ENCODE measurements around the gene CUX1. TPM values are rescaled to one million over a fixed set of nuclear protein-coding genes. Genes with fewer than 3 reads are reported as not detected.

CUX1 gene
- total RNA-seq, 1 experiment from 2014 or later: 39.6 TPM

DNA sequence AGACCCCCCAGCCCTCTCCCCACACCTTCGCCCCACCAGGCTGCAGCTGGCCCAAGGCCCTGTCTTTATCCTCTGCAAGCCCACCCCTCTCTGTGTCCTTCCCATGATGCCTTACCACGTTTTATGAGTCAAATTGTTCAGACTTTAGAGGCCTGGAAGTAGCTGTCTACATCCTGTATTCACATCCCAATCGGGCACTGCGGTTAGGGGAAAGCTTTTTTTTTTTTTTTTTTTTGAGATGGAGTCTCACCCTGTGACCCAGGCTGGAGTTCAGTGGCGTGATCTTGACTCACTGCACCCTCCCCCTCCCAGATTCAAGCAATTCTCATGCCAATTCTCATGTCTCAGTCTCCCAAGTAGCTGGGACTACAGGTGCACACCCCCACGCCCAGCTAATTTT, 347.7 kb downstream of the CUX1 start:
- intact Hi-C loops (cut with micrococcal nuclease): no loop called here
- CTCF ChIA-PET: no interaction called here

DNA sequence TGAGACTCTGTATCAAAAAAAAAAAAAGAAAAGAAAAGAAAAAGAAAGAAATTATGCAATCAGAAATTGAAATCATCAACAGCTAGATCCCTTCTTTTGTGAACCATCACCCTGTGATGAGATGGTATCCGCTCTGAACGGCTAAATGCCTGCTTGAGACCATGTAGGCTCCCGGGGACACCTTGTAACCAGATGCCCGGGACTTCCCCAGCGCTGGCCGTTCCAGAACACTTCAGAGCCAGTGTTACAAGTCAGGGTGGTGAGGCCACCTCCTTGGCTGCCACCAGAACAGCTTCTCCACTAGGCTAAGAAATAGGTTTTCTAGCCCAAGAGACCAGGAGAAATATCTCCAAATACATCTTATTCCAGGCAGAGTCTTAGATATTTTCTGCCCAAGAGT, 349.8 kb downstream of the CUX1 start:
- Histone ChIP-seq H3K9me2 (replicated peaks; ENCODE audit: low read length) (no peaks in the 10 kb centered on the region), H3K4me3 (ENCODE audit: low read length) (no peak overlapping the region), H4K20me1 (ENCODE audit: low read length) (no peaks in the 10 kb centered on the region), H3K4me1 (ENCODE audit: insufficient read depth, low read length) (no peaks in the 10 kb centered on the region), H3K9ac (ENCODE audit: low read length) (no peak overlapping the region), H3K27me3 (ENCODE audit: low read length) (no peaks in the 10 kb centered on the region), H3F3A (ENCODE audit: low read length, unreplicated experiment) (no peaks in the 10 kb centered on the region), H3K4me2 (ENCODE audit: low read length) (no peak overlapping the region), H2AFZ (ENCODE audit: low read length) (no peak overlapping the region), H3K79me2 (ENCODE audit: low read length) (no peaks in the 10 kb centered on the region), H3K9me3 (ENCODE audit: low read length) (no peaks in the 10 kb centered on the region), H3K27ac (ENCODE audit: low read length) (no peak overlapping the region), H3K36me3 (ENCODE audit: low read depth, low read length) (no peaks in the 10 kb centered on the region)
- intact Hi-C loops (cut with micrococcal nuclease): no loop called here
- DNase-seq (no peak), ATAC-seq (no peak)
- ChIA-PET POLR2A (ENCODE audit: unreplicated experiment) (no interaction called here), CTCF (no interaction called here)
- BruUV-seq (replicated peaks): no TSS peak
- TF ChIP-seq, protein P1, sequence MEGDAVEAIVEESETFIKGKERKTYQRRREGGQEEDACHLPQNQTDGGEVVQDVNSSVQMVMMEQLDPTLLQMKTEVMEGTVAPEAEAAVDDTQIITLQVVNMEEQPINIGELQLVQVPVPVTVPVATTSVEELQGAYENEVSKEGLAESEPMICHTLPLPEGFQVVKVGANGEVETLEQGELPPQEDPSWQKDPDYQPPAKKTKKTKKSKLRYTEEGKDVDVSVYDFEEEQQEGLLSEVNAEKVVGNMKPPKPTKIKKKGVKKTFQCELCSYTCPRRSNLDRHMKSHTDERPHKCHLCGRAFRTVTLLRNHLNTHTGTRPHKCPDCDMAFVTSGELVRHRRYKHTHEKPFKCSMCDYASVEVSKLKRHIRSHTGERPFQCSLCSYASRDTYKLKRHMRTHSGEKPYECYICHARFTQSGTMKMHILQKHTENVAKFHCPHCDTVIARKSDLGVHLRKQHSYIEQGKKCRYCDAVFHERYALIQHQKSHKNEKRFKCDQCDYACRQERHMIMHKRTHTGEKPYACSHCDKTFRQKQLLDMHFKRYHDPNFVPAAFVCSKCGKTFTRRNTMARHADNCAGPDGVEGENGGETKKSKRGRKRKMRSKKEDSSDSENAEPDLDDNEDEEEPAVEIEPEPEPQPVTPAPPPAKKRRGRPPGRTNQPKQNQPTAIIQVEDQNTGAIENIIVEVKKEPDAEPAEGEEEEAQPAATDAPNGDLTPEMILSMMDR (conservative IDR thresholded peaks at IDR 0.05; ENCODE audit: low read depth, low read length): no peak
- TF ChIP-seq EZH2phosphoT487 (IDR thresholded peaks at IDR 0.05; ENCODE audit: borderline replicate concordance, low read length) (no peak), EZH2 (IDR thresholded peaks at IDR 0.05; ENCODE audit: low read length, unreplicated experiment) (no peak)

More for the DNA sequence above, 347.7 kb downstream of the CUX1 start:
- BruUV-seq (replicated peaks): no TSS peak
- no peaks in the 10 kb centered on the region for H3K36me3 ChIP-seq (ENCODE audit: low read depth, low read length)
- no peak for ATAC-seq
- H3K79me2 ChIP-seq (ENCODE audit: low read length): no peaks in the 10 kb centered on the region
- no peak overlapping the region for H3K4me3 ChIP-seq (ENCODE audit: low read length)
- H3K27ac ChIP-seq (ENCODE audit: low read length): no peak overlapping the region
- H3K27me3 ChIP-seq (ENCODE audit: low read length): no peaks in the 10 kb centered on the region
- no peak for DNase-seq
- no peaks in the 10 kb centered on the region for H3F3A ChIP-seq (ENCODE audit: low read length, unreplicated experiment)
- H3K9ac ChIP-seq (ENCODE audit: low read length): no peak overlapping the region
- POLR2A ChIA-PET (ENCODE audit: unreplicated experiment): no interaction called here
- no peaks in the 10 kb centered on the region for H3K4me1 ChIP-seq (ENCODE audit: insufficient read depth, low read length)
- no peaks in the 10 kb centered on the region for H3K9me2 ChIP-seq (replicated peaks; ENCODE audit: low read length)
- no peaks in the 10 kb centered on the region for H3K9me3 ChIP-seq (ENCODE audit: low read length)
- no peak overlapping the region for H3K4me2 ChIP-seq (ENCODE audit: low read length)
- H2AFZ ChIP-seq (ENCODE audit: low read length): no peak overlapping the region
- TF ChIP-seq, protein P1 (conservative IDR thresholded peaks at IDR 0.05; ENCODE audit: low read depth, low read length): no peak
- TF ChIP-seq EZH2phosphoT487 (IDR thresholded peaks at IDR 0.05; ENCODE audit: borderline replicate concordance, low read length) (no peak), EZH2 (IDR thresholded peaks at IDR 0.05; ENCODE audit: low read length, unreplicated experiment) (no peak)
- no peaks in the 10 kb centered on the region for H4K20me1 ChIP-seq (ENCODE audit: low read length)

DNA sequence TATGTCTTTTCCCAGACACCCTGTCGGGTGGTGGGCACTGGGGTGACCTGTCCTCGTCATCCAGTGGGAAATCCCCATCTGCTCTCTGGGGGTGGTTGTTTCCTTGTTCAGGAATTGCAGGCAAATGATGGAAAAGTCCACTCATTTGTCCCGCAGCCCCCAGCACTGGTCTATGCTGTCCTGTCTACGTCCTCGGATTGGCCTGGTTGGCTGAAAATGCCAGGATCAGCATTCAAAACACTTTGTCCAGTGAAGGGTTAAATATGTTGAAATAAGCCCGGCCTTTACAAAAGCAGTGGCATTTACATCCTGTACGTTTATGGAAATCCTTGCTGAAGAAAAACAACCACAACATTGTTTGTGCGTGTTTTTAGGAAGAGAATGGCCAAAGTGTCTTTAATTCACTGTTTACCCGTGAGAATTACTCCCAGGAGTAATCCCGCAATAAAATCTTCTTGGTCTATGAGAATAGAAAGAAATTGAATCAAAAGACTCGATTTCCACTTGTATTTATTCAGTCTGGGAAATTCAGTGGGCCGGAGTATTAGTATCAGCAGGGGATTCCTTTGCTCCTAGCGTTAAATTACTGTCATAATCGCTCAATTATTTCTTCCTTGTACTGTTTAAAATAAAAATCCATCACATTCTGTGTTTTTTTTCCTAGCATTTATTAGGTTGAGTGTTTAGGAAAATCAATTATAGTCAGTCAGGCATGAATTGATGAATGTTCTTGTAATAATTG, 352.4 kb downstream of the CUX1 start:
- no peak overlapping the region for H3K4me3 ChIP-seq (ENCODE audit: low read length)
- no peak overlapping the region for H3K9ac ChIP-seq (ENCODE audit: low read length)
- no peak overlapping the region for H2AFZ ChIP-seq (ENCODE audit: low read length)
- H3K4me1 ChIP-seq (ENCODE audit: insufficient read depth, low read length): no peaks in the 10 kb centered on the region
- intact Hi-C loops (cut with micrococcal nuclease): no loop called here
- H3K9me2 ChIP-seq (replicated peaks; ENCODE audit: low read length): no peaks in the 10 kb centered on the region
- CTCF ChIA-PET: no interaction called here
- no peak overlapping the region for H3K27ac ChIP-seq (ENCODE audit: low read length)
- TF ChIP-seq EZH2 (IDR thresholded peaks at IDR 0.05; ENCODE audit: low read length, unreplicated experiment) (no peak), EZH2phosphoT487 (IDR thresholded peaks at IDR 0.05; ENCODE audit: borderline replicate concordance, low read length) (no peak)
- TF ChIP-seq, protein P1 (conservative IDR thresholded peaks at IDR 0.05; ENCODE audit: low read depth, low read length): no peak
- no peaks in the 10 kb centered on the region for H3F3A ChIP-seq (ENCODE audit: low read length, unreplicated experiment)
- no peaks in the 10 kb centered on the region for H3K27me3 ChIP-seq (ENCODE audit: low read length)
- H4K20me1 ChIP-seq (ENCODE audit: low read length): no peaks in the 10 kb centered on the region
- ATAC-seq (no peak), DNase-seq (no peak)
- no peaks in the 10 kb centered on the region for H3K79me2 ChIP-seq (ENCODE audit: low read length)
- no peaks in the 10 kb centered on the region for H3K9me3 ChIP-seq (ENCODE audit: low read length)
- H3K4me2 ChIP-seq (ENCODE audit: low read length): no peak overlapping the region
- no TSS peak for BruUV-seq (replicated peaks)
- H3K36me3 ChIP-seq (ENCODE audit: low read depth, low read length): no peaks in the 10 kb centered on the region
- POLR2A ChIA-PET (ENCODE audit: unreplicated experiment): interaction anchor here (0.5 kb wide), 1 partner anchor 1140 kb away, joined by 4 read pairs; no protein-coding TSS in a partner anchor
